GM18858 (cell line): ENCODE data around the gene COL4A1.
"Not testable (repeated sequence)": the region's sequence is repeated elsewhere in the genome, so short reads cannot be mapped to it uniquely, and the experiment has no call there.

Experiments
- ATAC-seq: cut with Tn5 transposase; IDR thresholded peaks from one replicate; pipeline ENCODE4 v1.9.1; 2021; ENCODE audit not compliant: unreplicated experiment

The COL4A1 gene

DNA sequence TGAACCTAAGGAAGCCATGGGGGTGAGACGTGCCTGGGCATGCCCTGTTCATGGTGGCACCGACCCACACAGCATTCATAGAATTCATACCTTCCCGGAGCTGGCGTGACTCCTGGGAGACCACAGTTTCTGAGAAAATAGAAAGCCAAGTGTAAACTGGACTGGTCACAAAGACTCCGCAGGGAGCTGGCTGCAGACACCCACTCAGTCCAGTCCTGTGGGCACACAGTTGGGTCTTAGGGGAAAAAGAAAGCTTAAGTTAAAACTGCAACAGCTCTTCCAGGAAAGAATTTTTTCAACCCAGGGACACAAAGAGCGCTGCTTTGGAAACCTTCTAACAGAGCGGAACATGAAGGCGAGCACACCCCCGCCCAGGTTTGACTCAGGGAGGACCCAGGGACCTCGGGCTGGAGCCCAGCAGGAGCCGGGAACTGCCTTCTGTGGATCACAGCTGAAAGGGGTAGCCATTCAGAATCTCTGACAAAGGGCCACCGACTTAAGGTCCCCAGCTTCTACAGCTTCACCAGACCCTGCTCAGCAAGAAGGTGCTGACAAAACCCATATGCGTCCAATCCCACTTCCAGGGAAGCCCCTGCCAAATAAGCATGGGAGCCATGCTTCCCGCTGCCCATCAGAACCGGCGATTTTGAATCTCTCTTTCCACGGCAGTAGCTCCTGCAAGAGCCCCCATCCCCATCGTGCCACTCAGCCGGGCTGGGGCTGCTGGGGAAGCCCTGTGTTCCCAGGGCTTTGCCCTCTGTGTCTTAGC is 183.7 kb downstream of the COL4A1 start:
- no peak for ATAC-seq

DNA sequence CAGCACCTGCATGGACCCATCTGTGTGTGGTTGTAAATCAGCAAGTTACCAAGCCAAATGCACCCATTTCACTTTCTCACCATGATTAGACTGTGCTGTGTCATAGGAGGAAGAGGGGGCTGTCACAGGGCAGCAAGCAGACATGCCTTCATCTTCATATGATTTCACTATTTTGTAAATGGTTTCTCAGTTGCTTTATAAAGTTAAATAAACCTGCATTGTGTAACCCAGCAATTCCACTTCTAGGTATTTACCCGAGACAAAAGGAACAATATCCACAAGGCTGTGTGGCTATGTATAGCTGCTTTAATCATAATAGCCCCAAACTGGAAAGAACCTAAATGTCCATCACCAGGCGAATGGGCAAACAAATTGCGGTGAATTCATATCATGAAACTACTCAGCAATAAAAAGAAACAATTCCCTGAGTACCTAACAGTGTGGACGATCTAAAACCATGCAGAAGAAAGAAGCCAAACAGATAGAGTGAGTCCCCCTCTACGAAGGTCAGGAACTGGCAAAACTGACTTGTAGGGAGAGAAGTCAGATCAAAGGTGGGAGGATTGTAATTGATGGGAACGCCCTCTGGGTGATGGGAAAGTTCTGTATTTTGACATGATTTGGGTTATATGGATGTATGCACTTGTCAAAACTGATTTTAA is 185.4 kb downstream of the COL4A1 start:
- ATAC-seq: no peak

DNA sequence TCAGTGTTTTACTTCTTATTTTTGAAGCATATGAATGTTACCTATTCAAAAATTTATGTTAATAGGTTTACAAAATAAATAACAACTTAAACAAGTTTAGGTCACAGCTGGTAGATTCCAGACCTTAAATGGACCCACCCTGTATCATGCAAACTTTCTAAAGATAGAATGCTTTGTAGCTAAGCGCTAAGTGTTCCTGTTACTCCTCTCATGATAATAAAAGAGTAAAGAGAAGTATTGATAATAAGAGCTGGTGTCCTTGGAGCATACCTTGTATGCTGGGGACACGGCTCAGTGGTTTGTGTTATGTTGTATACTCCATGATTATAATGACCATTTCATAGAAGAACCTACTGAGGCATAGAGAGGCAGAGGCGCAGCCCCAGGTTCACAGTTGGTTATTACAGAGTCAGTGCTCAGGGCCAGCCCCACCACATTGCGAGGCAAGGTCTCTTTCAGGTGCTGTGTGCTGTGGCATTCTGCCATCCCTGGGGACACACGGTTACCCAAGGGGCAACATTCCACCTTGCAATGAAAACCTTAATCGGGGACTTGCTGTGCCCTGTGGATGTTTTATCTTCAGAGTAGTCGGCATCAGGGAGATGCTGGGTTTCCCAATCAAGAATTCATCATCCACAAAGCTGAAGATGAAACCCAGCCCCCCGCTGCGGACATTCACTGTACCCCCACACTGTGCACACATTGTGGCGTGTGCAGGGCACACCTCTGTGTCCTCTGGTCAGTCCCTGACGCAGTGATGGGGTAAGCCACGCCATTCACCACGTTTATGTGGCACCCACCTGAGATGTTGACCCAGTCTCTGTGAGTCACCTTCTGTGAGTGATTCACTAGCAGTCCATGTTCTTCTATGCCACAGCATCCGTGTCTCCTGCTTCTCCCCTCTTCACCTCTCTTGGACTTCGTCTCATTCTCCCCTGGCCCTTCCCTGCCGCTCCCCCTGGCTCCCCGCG is 186.7 kb downstream of the COL4A1 start:
- ATAC-seq: no peak

DNA sequence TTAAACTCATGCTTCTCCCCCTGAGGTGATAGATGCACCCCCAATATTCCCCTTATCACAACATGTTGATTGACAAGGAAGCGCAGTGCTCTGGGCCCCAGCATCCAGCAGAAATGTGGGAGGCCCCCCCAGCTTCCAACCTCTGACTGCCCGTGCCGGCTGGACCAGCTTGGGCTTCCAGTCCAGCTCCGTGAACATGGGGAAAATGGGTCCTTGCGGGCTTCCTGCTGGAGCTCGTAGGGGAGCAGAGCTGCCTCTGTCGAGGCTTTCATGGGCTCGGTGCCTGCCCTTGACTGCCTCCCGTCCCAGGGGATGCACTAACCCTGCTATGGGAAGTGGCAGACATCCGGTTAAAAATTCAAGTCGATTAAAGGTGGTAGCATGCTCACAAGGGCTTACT is 188.9 kb downstream of the COL4A1 start:
- ATAC-seq: no peak

DNA sequence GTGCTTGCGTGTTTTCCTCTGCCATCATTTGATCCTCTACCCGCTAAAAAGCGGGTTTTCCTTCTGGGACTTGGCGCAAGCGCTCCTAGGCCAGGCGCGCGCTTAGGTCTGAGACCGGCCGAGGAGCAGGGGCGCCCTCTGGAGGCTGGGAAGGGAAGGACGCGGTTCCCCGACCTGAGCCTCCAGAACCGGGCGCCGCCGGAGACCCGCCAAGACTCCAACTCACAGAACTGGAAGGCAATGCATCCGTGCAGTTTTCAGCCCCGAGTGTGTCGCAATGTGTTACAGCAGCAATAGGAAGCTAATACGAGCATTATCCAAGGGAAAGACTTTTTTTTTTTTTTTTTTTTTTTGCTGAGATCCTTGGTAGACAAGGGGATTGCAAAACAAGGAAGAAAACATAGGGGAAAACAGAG is 190.9 kb downstream of the COL4A1 start:
- ATAC-seq: no peak

DNA sequence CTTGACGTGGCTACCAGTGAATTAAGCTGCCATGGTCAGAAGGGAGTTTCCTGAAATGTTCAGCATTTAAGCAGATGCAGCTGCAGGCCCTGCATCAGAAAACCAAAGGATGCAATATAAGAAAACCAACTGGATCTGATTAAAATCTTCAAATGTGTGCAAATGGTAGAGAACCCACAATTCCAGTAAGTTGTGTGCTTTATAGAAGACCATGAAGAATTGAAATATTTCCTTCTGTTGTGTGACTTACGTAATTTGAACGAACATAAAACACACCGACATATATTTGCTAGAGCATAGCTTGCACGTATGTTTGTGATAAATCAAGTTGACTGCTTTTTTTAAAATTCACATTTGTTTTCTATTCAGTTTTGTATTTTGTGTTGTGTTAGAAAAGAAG is 191.4 kb downstream of the COL4A1 start:
- no peak for ATAC-seq

DNA sequence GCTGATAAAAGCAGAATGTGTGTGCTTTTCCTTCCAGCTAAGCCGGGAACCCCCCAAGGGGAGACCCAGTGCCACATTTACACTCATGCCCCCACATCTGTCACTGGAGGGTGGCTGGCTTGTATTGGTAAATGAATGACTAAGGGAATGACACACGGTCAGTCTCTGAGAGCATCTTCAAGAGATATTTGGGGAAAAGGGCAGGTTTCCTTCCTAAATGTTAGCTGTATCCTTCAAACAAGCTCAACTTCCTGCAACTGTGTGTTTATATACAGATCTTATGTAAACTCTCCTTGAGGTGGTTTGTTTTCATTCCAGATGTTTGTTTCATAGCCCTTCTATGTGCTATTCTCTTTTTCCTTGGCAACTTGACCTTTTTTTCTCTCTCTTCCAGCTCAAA is 192.6 kb downstream of the COL4A1 start:
- ATAC-seq: no peak

DNA sequence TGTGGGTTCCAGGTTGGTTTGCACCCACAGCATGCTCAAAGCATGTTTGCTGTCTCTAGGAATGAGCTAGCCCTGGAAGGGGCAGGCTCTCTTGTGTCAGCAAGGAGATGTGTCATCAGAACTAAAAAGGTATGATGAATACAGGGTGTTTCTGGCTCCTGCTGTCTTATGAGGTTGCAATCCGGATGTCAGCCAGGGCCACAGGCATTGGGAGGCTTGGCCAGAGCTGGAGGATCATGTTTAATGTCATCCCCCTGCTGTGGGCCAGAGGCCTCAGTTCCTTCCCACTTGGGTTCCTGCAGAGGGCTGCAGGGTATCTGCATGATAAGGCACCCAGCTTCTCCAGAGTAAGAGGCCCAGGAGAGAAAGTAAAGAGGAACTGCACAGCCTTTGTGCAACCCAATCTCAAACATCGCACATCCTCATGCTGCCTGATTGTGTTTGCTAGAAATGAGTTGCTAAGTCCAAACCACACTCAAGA is 193.6 kb downstream of the COL4A1 start:
- no peak for ATAC-seq

DNA sequence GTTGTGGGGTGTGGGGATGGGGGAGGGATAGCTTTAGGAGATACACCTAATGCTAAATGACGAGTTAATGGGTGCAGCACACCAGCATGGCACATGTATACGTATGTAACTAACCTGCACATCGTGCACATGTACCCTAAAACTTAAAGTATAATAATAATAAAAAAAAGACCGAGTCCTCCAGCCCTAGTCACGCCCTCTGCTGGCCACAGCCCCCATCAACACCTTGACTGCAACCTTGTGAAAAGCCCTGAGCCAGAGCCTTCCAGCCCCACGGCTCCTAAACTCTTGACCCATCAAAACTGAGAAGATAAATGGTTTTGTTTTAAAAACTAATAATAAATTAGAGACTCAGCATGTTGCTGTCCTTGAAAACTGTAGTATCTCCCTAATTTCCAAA is 194.6 kb downstream of the COL4A1 start:
- not testable (repeated sequence) for ATAC-seq

DNA sequence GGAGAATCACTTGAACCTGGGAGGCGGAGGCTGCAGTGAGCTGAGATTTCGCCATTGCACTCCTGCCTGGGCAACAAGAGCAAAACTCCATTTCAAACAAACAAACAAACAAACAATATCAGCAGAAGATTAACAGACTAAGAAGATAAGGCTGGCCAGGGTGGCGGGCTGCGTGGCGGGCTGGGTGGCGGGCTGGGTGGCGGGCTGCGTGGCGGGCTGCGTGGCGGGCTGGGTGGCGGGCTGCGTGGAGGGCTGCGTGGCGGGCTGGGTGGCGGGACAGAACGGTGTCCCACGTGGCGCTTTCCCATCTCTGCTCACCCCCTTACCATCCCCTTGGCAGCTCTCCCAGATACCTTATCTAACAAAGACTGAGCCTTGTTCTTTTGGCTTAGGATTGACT is 196.2 kb downstream of the COL4A1 start:
- no peak for ATAC-seq

DNA sequence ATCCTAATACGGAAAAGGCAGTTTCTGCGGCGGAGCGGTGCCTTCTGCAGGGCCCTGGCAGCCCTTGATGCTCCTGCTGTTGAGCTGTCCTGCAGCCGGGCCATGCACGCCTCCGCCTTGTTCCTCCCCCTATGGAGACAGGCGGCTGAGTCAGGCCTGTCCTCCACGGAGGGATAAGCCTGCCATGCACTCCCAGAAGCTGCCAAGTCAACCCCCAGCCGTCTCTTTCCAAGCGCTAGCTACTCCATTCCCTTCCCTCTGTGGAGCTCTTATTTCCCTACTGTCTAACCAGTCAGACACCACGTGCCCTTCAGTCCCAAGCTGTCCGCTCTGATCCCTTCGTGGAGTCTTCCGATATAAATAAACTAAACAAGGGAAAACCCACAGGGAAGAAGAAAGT is 197.0 kb downstream of the COL4A1 start:
- no peak for ATAC-seq

DNA sequence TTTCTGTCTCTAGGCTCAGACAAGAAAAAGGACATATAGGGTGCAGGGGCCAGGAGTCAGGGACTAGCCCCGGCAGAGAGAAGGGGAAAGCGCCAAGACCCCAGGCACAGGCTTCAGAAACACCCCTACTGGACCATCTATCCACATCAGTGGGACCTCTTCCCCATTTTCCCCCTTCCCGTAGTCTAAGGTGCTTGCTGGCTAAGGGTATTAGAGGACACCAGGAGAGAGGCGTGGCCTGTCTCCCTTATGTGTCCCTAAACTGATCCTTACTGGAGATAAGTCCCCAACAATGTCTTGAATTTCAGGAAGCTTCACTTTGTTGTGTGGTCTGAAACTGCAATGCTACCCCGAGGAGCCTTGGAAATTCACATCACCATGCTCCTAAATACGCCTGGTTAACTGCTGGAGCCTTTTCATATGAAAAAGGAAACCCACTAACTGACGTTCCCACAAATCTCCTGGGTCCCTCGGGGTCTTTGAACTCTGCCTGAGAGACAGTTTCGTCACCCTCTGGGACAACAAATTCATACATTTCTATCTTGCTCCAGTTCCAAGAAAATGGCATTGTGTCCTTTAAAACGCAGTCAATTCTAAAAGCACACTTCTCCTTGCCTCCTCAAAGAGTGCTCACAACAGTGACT is 197.7 kb downstream of the COL4A1 start:
- no peak for ATAC-seq

DNA sequence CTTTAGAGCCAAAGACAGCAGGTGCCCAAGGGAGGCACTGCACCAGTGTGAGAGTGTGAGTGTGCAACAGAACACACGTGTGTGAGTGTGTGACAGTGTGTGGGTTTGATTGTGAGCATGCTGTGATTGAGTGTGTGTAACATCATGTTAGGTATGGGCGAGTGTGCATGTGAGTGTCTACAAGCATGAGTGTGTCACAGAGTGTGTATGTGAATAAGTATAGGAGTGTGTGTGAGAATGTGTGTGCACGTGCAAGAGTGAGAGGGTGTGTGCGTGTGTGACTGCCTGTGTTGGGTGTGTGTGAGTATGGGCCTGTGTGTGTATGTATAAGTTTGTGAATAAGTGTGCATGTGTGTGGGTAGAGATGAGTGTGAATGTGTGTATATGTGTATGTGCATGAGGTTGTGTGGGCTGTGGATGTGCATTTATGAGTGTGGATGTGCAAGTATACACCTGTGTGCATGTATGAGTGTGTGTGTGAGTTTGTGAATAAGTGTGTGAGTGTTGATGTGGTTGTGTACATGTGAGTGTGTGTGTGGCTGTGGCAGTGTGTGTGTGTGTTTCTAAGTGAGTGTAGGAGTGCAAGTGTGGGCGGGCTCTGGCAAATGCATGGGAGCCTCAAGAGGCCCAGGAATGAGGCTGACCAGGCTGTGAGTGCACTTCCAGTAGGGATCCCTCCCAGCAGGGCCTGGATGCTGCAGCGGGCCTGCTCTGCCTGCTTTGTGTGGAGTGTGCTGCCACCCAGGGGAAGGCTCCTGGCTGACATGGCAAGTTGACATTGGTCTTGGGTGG is 198.4 kb downstream of the COL4A1 start:
- no peak for ATAC-seq

DNA sequence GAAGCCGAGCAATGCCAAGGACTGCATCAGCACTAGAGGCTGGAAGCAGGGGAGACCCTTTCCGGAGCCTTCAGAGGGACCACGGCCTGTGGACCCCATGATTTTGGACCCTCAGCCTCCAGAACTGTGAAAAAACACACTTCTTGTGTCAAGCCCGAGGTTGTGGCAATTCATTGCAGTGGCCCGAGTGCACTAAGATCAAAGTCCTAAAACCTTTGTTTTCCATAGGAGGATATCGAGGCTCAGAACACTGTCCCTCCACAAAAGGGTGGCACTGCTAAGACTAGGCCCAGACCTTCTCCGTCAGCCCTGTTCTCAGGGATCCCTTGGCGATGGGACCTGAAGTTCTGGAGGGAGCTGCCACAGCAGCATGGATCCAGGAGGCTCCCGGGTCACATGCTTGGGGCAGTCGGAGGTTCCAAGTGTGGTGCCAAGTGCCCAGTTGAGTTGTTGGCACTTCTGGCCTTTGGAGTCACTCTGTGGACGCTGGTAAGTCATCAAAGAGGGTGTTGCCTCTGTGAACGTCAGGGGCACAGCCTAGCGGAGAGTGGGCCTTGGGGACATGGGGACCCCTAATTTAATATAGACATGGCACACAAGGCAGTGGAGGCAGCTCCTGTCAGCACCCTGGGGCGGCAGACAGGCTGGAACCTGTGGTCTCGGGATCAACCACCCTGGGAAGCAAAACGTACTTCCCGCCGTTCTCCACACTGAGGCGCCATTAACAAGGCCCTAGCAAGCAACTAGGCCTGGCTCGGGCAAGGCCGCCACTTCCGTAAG is 199.2 kb downstream of the COL4A1 start:
- no peak for ATAC-seq

DNA sequence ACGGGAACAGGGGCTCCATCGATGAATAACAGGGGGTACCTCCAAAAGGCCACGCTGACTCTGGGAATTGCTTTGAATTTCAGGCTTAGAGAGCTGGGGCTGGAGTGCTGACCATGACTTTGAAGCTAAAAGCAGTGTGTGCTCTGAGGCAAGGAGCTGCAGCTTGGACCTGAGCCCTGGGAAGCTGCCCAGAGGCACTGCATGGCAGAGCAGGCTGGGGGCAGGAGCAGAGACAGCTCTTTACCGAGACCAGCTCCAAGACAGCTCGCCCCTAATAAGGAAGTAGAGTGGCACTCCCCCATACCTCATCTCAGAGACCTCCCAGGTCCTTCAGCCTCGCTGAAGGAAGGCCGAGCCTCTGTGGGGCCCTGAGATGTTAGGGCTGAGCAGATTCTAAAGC is 200.2 kb downstream of the COL4A1 start:
- no peak for ATAC-seq

DNA sequence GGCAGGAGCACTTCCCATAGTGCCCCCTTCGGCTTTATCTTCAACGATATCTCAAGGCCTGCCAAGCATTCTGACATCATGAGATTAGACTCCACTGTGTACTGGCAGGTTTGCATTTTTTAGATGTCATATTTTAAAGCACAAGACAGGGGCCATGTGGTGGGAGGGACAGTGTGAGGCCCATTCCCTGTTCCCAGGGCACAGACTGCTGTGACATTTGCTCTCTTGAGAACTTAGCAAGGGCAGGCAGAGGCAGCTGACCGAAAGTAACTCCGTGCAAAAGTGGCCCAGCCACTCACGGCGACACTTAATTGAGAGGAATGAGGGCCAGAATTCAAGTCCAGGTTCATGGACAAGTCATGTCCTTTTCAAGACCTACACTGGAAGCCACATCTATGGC is 201.8 kb downstream of the COL4A1 start:
- no peak for ATAC-seq

DNA sequence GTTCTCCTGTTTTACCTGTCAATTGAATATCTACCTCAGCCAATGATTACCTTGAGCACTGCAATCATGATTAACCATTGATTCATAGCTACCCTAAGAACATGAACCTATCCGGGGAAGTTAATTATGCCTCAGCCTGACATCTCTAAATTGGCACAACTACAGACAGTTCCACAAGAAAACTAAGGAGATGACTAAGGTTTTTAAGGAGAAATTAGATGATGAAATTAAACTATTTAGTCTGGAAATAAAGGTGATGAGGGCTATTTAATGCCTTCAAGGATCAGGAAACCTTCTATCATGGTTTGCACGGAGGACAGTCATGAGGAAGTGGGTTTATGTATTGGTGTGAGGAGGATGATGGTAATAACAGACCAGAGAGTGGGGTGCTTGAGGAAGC is 203.4 kb downstream of the COL4A1 start:
- ATAC-seq: no peak

DNA sequence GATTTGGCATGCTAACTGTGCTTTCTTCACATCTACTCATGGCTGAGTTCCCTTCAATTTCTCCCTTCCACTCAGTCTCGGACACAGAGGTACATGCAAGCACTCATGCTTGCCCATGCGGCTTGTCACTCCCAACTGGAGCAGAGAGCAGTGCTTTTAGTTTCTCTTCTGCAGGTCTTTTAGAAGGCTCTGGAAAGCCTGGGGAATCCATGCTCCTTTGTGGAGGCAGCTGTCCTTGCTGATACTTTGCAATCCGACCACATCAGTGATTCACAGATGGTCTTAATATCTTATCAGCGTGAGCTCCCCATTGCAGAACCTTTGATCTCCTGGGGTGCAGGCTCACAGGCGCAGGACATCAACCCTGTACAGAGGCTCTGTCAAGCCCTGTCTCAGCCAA is 203.9 kb downstream of the COL4A1 start:
- ATAC-seq: no peak

DNA sequence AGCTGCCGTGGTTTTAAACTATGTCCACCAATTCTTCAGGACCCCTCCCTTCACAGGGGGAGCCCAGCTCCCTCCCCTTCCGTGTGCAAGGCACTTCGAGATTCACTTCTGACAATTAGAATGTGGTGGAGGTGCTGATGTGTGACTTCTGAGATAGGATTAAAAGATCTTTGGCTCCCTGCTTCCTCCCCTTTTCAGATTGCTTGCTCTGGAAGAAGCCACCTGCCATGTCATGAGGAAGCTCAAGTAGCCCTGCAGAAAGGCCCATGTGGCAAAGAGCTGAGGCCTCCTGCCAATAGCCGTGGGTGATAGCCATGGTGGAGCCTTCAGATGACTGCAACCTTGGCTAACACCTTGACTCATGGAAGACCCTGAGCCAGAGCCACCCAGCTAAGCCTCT is 204.9 kb downstream of the COL4A1 start:
- ATAC-seq: no peak
